ENCODE results near the gene MAD2L1. TPM values are rescaled to one million over a fixed set of nuclear protein-coding genes. Genes with fewer than 3 reads are reported as not detected.

Gene MAD2L1
- total RNA-seq, 2 donors from 2014 or later = 0.14 to 0.49 TPM

DNA sequence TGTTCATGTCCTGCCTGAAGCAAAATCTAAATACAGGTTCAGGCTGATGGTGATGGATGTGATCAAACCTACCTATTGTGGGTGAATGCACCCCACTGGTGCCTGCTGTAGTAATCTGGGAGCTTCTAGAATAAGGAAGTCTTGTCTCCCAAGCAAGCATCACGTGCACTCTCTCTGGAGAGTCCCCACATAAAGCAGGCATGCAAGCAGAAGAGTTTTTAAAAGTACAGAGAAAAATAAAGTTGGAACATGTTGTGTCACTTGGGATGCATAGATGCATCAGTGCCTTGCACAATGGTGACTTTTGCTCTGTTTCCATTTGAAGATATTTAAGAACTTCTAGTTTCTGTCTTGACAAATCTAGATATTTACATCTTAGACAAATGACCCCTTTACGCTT, 54.9 kb downstream of the MAD2L1 start:
- H3K36me3 ChIP-seq = no peaks in the 10 kb centered on the region
- TF ChIP-seq, protein P1, sequence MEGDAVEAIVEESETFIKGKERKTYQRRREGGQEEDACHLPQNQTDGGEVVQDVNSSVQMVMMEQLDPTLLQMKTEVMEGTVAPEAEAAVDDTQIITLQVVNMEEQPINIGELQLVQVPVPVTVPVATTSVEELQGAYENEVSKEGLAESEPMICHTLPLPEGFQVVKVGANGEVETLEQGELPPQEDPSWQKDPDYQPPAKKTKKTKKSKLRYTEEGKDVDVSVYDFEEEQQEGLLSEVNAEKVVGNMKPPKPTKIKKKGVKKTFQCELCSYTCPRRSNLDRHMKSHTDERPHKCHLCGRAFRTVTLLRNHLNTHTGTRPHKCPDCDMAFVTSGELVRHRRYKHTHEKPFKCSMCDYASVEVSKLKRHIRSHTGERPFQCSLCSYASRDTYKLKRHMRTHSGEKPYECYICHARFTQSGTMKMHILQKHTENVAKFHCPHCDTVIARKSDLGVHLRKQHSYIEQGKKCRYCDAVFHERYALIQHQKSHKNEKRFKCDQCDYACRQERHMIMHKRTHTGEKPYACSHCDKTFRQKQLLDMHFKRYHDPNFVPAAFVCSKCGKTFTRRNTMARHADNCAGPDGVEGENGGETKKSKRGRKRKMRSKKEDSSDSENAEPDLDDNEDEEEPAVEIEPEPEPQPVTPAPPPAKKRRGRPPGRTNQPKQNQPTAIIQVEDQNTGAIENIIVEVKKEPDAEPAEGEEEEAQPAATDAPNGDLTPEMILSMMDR (IDR thresholded peaks at IDR 0.05) = no peak
- H3K27me3 ChIP-seq (replicated peaks; ENCODE audit: insufficient read depth) = no peaks in the 10 kb centered on the region
- peaks cover 12% of the 10 kb centered on the region in 2 donors for H3K4me1 ChIP-seq (ENCODE audit: control insufficient read depth in 1 of 2, low read depth in 2 of 2)
- no peak overlapping the region for H3K27ac ChIP-seq
- no peaks in the 10 kb centered on the region for H3K9me3 ChIP-seq
- H3K4me3 ChIP-seq = no peak overlapping the region
- DNase-seq (ENCODE audit: low spot score) (no peak), ATAC-seq (ENCODE audit: insufficient number of reproducible peaks, low FRiP score, low read depth) (no peak)

DNA sequence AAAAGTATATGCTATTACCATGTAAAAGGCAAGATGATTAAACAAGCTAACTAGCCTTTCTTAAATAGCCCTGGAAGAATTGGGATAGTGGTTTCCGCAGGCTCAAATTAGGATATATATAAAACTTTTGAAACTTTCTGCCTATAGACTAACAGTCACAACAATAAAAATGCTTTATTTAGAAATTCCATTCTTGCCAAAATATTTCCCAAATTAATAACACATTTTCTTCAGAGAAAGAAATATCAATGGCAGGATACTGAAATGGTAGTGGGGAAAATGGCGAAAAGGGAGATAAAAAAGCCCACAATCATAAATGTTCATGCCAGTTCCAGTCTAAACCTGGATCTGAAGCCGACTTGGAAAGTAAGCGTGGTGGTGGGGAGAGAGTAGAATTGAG, 56.0 kb downstream of the MAD2L1 start:
- TF ChIP-seq, protein P1 (IDR thresholded peaks at IDR 0.05) = no peak
- ATAC-seq (ENCODE audit: insufficient number of reproducible peaks, low FRiP score, low read depth) = no peak
- Histone ChIP-seq H3K27me3 (replicated peaks; ENCODE audit: insufficient read depth) (no peaks in the 10 kb centered on the region), H3K36me3 (no peaks in the 10 kb centered on the region), H3K4me3 (no peak overlapping the region), H3K4me1 (ENCODE audit: control insufficient read depth in 1 of 2, low read depth in 2 of 2) (peaks cover 12% of the 10 kb centered on the region in 2 donors), H3K27ac (no peak overlapping the region), H3K9me3 (no peaks in the 10 kb centered on the region)
- DNase-seq (ENCODE audit: low spot score) = no peak

DNA sequence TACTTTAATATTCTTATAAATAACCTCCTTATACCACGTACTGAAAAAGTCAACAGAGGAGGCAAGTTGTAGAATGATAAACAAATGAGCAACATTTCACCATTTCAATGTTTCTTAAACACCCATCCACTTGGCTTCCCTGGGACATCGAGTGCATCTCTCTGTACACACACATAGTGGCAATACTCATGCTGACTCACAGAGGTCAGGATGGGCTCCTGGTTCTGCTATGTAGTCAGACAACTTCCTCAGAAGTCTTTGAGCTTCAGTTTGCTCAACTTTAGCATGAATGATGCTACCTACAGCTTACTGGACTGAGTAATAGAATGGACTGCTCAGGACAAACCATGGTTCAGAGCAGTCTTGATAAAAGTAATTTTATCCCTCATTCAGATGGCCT, 56.9 kb downstream of the MAD2L1 start:
- TF ChIP-seq, protein P1 (IDR thresholded peaks at IDR 0.05) = no peak

DNA sequence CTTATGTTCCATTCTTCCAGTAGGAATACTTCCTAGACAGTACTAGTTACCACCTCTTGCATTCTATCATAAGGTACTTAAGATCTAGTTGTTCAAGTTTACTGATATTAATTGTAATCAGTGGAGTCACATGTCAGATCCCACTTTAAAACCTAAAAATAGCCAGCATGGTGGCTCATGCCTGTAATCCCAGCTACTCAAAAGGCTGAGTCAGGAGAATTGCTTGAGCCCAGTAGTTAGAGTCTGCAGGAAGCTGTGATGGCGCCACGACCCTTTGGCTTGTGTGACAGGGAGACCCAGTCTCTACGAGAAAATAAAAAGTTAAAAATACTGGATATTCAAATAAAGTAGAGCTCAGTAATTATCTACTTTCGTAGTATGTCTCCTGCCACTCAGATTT, 57.7 kb downstream of the MAD2L1 start:
- TF ChIP-seq, protein P1 (IDR thresholded peaks at IDR 0.05) = no peak
- no peak for DNase-seq (ENCODE audit: low spot score)
- Histone ChIP-seq H3K4me1 (ENCODE audit: control insufficient read depth in 1 of 2, low read depth in 2 of 2) (peaks cover 12% of the 10 kb centered on the region in 2 donors), H3K27ac (no peak overlapping the region), H3K27me3 (replicated peaks; ENCODE audit: insufficient read depth) (no peaks in the 10 kb centered on the region), H3K4me3 (no peak overlapping the region), H3K36me3 (no peaks in the 10 kb centered on the region), H3K9me3 (no peaks in the 10 kb centered on the region)
- no peak for ATAC-seq (ENCODE audit: insufficient number of reproducible peaks, low FRiP score, low read depth)

More for the DNA sequence above, 56.9 kb downstream of the MAD2L1 start:
- no peak for ATAC-seq (ENCODE audit: insufficient number of reproducible peaks, low FRiP score, low read depth)
- no peaks in the 10 kb centered on the region for H3K36me3 ChIP-seq
- H3K4me3 ChIP-seq = no peak overlapping the region
- H3K9me3 ChIP-seq = no peaks in the 10 kb centered on the region
- H3K27me3 ChIP-seq (replicated peaks; ENCODE audit: insufficient read depth) = no peaks in the 10 kb centered on the region
- DNase-seq (ENCODE audit: low spot score) = no peak
- H3K27ac ChIP-seq = no peak overlapping the region
- H3K4me1 ChIP-seq (ENCODE audit: control insufficient read depth in 1 of 2, low read depth in 2 of 2) = peaks cover 12% of the 10 kb centered on the region in 2 donors

DNA sequence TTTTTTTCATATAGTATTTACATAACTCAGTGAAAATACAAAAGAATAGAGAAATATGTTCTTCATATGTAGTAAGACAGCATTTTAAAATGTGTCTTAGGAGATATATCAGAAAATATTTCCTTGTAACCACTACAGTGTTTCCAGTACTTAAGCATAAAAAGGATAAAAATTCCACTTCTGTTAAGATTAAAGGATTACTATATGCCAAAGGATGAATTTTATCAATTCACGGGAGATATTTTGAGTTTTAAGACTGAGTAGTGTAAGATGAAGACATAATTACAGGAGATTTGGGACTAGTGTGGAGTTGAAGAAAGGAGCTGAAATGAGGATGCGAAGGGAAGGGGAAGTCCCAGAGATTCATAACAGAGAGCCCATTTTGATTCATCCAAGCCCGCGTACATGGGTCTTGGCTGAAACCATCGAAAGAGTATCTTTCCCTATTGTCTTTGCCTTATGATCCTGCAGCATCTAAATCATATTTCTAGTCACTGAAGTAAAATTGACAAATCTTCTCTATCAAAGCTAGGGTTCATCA, 58.7 kb downstream of the MAD2L1 start:
- no peaks in the 10 kb centered on the region for H3K9me3 ChIP-seq
- no peak for DNase-seq (ENCODE audit: low spot score)
- H3K4me1 ChIP-seq (ENCODE audit: control insufficient read depth in 1 of 2, low read depth in 2 of 2) = peaks cover 12% of the 10 kb centered on the region in 2 donors
- no peak overlapping the region for H3K27ac ChIP-seq
- no peak overlapping the region for H3K4me3 ChIP-seq
- no peak for ATAC-seq (ENCODE audit: insufficient number of reproducible peaks, low FRiP score, low read depth)
- H3K27me3 ChIP-seq (replicated peaks; ENCODE audit: insufficient read depth) = no peaks in the 10 kb centered on the region
- H3K36me3 ChIP-seq = no peaks in the 10 kb centered on the region
- TF ChIP-seq, protein P1 (IDR thresholded peaks at IDR 0.05) = no peak

All from thoracic aorta (tissue), 2 donors.